IPS-20b (cell line): ENCODE data around the gene NDUFS4.
"Not testable (repeated sequence)": the region's sequence is repeated elsewhere in the genome, so short reads cannot be mapped to it uniquely, and the experiment has no call there.

Source experiments
- H3K27ac ChIP-seq: one replicate; pipeline ENCODE4 v1.5.1; 2013; ENCODE audit warnings: low read length
- H3K27me3 ChIP-seq: 2 replicates; pipeline ENCODE4 v1.6.1; 2013; ENCODE audit warnings: mild to moderate bottlenecking, low read length, inconsistent platforms; ENCODE audit not compliant: insufficient read depth
- H3K36me3 ChIP-seq: 2 replicates; pipeline ENCODE4 v1.6.1; 2013; ENCODE audit warnings: low read depth, mild to moderate bottlenecking, inconsistent platforms, low read length, moderate library complexity; ENCODE audit not compliant: insufficient read depth
- H3K4me1 ChIP-seq: 2 replicates; pipeline ENCODE4 v1.6.1; 2013; ENCODE audit warnings: mild to moderate bottlenecking, control low read depth, inconsistent platforms, low read length, moderate library complexity; ENCODE audit not compliant: insufficient read depth
- H3K4me3 ChIP-seq: 2 replicates; pipeline ENCODE4 v1.5.1; 2013; ENCODE audit warnings: mild to moderate bottlenecking, low read length, inconsistent platforms
- H3K9ac ChIP-seq: 2 replicates; pipeline ENCODE4 v1.6.1; 2013; ENCODE audit warnings: low read depth, mild to moderate bottlenecking, inconsistent platforms, low read length, moderate library complexity
- H3K9me3 ChIP-seq: 2 replicates; pipeline ENCODE4 v1.6.1; 2013; ENCODE audit warnings: mild to moderate bottlenecking, low read depth, low read length, inconsistent platforms; ENCODE audit not compliant: insufficient read depth

The NDUFS4 gene

GRCh38 chr5:53607886-53608285, 47.4 kb downstream of the NDUFS4 start:
- Histone ChIP-seq H3K27me3 (no peaks in the 10 kb centered on the region), H3K9ac (no peak overlapping the region), H3K9me3 (no peaks in the 10 kb centered on the region), H3K4me3 (no peak overlapping the region), H3K4me1 (peaks cover 20% of the 10 kb centered on the region; the same call in 1 of the 2 replicates), H3K36me3 (peaks cover 31% of the 10 kb centered on the region), H3K27ac (no peak overlapping the region)

- not testable (repeated sequence) for H3K4me3 ChIP-seq, H3K27ac ChIP-seq, H3K9me3 ChIP-seq, H3K9ac ChIP-seq, H3K27me3 ChIP-seq
- H3K4me1 ChIP-seq, result peaks cover 29% of the 10 kb centered on the region
- peaks cover 31% of the 10 kb centered on the region for H3K36me3 ChIP-seq
Measured at GRCh38 chr5:53608897-53609296, 48.5 kb downstream of the NDUFS4 start.

GRCh38 chr5:53613061-53613460, 52.6 kb downstream of the NDUFS4 start:
- no peak overlapping the region for H3K4me3 ChIP-seq
- peak overlapping the region; percentile 40; the same call in 1 of the 2 replicates for H3K9ac ChIP-seq
- H3K27ac ChIP-seq, result no peak overlapping the region
- no peaks in the 10 kb centered on the region for H3K9me3 ChIP-seq
- H3K4me1 ChIP-seq, result peaks cover 38% of the 10 kb centered on the region
- H3K36me3 ChIP-seq, result peaks cover 9% of the 10 kb centered on the region; the same call in 1 of the 2 replicates
- H3K27me3 ChIP-seq, result no peaks in the 10 kb centered on the region

- no peak overlapping the region for H3K9ac ChIP-seq
Measured at GRCh38 chr5:53613536-53613935, 53.1 kb downstream of the NDUFS4 start.

GRCh38 chr5:53614376-53614885, 54.0 kb downstream of the NDUFS4 start:
- H3K9me3 ChIP-seq, result no peaks in the 10 kb centered on the region
- H3K27ac ChIP-seq, result no peak overlapping the region
- H3K9ac ChIP-seq, result no peak overlapping the region
- no peaks in the 10 kb centered on the region for H3K27me3 ChIP-seq
- H3K4me3 ChIP-seq, result peak overlapping the region; percentile 45; the same call in 1 of the 2 replicates
- no peaks in the 10 kb centered on the region for H3K36me3 ChIP-seq
- H3K4me1 ChIP-seq, result peaks cover 38% of the 10 kb centered on the region

More at GRCh38 chr5:53613536-53613935, 53.1 kb downstream of the NDUFS4 start:
- H3K36me3 ChIP-seq, result peaks cover 5% of the 10 kb centered on the region; the same call in 1 of the 2 replicates
- H3K4me1 ChIP-seq, result peaks cover 38% of the 10 kb centered on the region
- no peaks in the 10 kb centered on the region for H3K27me3 ChIP-seq
- no peaks in the 10 kb centered on the region for H3K9me3 ChIP-seq
- H3K4me3 ChIP-seq, result no peak overlapping the region
- H3K27ac ChIP-seq, result no peak overlapping the region

- H3K9ac ChIP-seq, result no peak overlapping the region
Measured at GRCh38 chr5:53616939-53617549, 56.6 kb downstream of the NDUFS4 start.

GRCh38 chr5:53631251-53631650, 70.8 kb downstream of the NDUFS4 start:
- H3K36me3 ChIP-seq, result peaks cover 11% of the 10 kb centered on the region; the same call in 1 of the 2 replicates
- H3K4me1 ChIP-seq, result peaks cover 6% of the 10 kb centered on the region
- no peak overlapping the region for H3K4me3 ChIP-seq
- no peak overlapping the region for H3K9ac ChIP-seq
- peaks cover 18% of the 10 kb centered on the region for H3K9me3 ChIP-seq
- H3K27ac ChIP-seq, result no peak overlapping the region
- no peaks in the 10 kb centered on the region for H3K27me3 ChIP-seq

More at GRCh38 chr5:53616939-53617549, 56.6 kb downstream of the NDUFS4 start:
- Histone ChIP-seq H3K27me3 (no peaks in the 10 kb centered on the region), H3K27ac (no peak overlapping the region), H3K4me3 (no peak overlapping the region), H3K4me1 (peaks cover 26% of the 10 kb centered on the region), H3K36me3 (no peaks in the 10 kb centered on the region), H3K9me3 (no peaks in the 10 kb centered on the region)

- Histone ChIP-seq H3K4me3 (no peak overlapping the region; the same call in 1 of the 2 replicates), H3K9me3 (no peaks in the 10 kb centered on the region), H3K27me3 (no peaks in the 10 kb centered on the region), H3K36me3 (no peaks in the 10 kb centered on the region), H3K27ac (no peak overlapping the region), H3K4me1 (peaks cover 42% of the 10 kb centered on the region; the same call in 1 of the 2 replicates), H3K9ac (no peak overlapping the region; the same call in 1 of the 2 replicates)
Measured at GRCh38 chr5:53642061-53642460, 81.6 kb downstream of the NDUFS4 start.

GRCh38 chr5:53643445-53643844, 83.0 kb downstream of the NDUFS4 start:
- H3K4me1 ChIP-seq, result peaks cover 42% of the 10 kb centered on the region; the same call in 1 of the 2 replicates
- no peak overlapping the region; the same call in 1 of the 2 replicates for H3K4me3 ChIP-seq
- H3K36me3 ChIP-seq, result peaks cover 13% of the 10 kb centered on the region
- H3K9me3 ChIP-seq, result no peaks in the 10 kb centered on the region; the same call in 1 of the 2 replicates
- H3K27ac ChIP-seq, result no peak overlapping the region
- no peaks in the 10 kb centered on the region for H3K27me3 ChIP-seq
- no peak overlapping the region for H3K9ac ChIP-seq

- Histone ChIP-seq H3K27ac (no peak overlapping the region), H3K27me3 (no peaks in the 10 kb centered on the region), H3K9ac (peak overlapping the region; percentile 5; the same call in 1 of the 2 replicates), H3K4me3 (no peak overlapping the region), H3K4me1 (peaks cover 42% of the 10 kb centered on the region; the same call in 1 of the 2 replicates), H3K36me3 (peaks cover 22% of the 10 kb centered on the region), H3K9me3 (no peaks in the 10 kb centered on the region; the same call in 1 of the 2 replicates)
Measured at GRCh38 chr5:53645078-53645477, 84.6 kb downstream of the NDUFS4 start.

- Histone ChIP-seq H3K9ac (no peak overlapping the region), H3K4me3 (no peak overlapping the region), H3K27ac (no peak overlapping the region), H3K4me1 (peaks cover 22% of the 10 kb centered on the region; the same call in 1 of the 2 replicates), H3K27me3 (no peaks in the 10 kb centered on the region), H3K9me3 (peaks cover 2% of the 10 kb centered on the region; the same call in 1 of the 2 replicates), H3K36me3 (peaks cover 22% of the 10 kb centered on the region)
Measured at GRCh38 chr5:53649352-53649751, 88.9 kb downstream of the NDUFS4 start.

GRCh38 chr5:53660573-53660972, 100.1 kb downstream of the NDUFS4 start:
- H3K9me3 ChIP-seq, H3K27me3 ChIP-seq, H3K36me3 ChIP-seq, H3K9ac ChIP-seq, H3K4me3 ChIP-seq, H3K4me1 ChIP-seq, H3K27ac ChIP-seq: not testable (repeated sequence)
